ENCODE results near the gene ANKRD12.

DNA sequence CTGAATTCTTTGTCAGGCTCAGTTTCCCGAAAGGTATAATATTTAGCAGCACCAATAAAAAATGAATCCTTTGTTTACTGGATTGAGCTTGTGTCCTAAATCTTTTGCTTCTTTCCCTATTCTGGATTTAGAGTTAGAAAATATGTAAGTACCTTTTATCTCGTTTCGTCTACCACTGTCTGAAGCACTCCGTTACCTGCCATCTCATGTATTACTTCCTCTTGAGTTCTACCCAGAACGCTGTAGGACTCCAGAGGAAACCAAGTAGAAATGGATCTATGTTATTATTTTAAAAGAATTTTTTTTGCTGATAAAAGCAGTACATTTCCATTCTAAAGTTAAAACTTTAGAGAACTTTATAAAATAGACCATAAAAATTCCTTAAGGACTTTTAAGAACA is 13.5 kb downstream of the ANKRD12 start:
- TF ChIP-seq, protein P1, sequence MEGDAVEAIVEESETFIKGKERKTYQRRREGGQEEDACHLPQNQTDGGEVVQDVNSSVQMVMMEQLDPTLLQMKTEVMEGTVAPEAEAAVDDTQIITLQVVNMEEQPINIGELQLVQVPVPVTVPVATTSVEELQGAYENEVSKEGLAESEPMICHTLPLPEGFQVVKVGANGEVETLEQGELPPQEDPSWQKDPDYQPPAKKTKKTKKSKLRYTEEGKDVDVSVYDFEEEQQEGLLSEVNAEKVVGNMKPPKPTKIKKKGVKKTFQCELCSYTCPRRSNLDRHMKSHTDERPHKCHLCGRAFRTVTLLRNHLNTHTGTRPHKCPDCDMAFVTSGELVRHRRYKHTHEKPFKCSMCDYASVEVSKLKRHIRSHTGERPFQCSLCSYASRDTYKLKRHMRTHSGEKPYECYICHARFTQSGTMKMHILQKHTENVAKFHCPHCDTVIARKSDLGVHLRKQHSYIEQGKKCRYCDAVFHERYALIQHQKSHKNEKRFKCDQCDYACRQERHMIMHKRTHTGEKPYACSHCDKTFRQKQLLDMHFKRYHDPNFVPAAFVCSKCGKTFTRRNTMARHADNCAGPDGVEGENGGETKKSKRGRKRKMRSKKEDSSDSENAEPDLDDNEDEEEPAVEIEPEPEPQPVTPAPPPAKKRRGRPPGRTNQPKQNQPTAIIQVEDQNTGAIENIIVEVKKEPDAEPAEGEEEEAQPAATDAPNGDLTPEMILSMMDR (IDR thresholded peaks at IDR 0.05), result no peak
- no peak for TF ChIP-seq POLR2A (IDR thresholded peaks at IDR 0.05)
